ENCODE data around the gene RPS6KA5.

RPS6KA5 gene

DNA sequence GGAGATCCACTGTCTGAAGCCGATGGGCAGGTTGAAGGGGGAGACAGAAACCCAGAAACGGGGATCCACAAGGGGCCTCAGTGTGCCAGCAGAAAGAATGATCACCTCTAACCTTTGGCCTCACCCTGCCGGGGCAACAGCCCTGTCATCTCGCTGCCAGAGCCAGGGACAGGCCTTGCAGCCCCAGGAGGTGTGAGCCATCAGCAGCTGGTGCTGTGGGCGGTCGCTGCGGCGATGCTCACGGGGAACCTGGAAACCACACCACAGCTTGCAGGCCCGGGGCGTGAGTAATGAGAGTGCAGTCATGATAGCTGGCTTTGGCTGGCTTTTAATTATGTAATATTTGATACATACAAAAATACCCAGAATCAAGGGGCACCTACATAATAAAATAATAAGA lies 239.5 kb downstream of the RPS6KA5 start:
- DNase-seq, result peak; percentile 19

DNA sequence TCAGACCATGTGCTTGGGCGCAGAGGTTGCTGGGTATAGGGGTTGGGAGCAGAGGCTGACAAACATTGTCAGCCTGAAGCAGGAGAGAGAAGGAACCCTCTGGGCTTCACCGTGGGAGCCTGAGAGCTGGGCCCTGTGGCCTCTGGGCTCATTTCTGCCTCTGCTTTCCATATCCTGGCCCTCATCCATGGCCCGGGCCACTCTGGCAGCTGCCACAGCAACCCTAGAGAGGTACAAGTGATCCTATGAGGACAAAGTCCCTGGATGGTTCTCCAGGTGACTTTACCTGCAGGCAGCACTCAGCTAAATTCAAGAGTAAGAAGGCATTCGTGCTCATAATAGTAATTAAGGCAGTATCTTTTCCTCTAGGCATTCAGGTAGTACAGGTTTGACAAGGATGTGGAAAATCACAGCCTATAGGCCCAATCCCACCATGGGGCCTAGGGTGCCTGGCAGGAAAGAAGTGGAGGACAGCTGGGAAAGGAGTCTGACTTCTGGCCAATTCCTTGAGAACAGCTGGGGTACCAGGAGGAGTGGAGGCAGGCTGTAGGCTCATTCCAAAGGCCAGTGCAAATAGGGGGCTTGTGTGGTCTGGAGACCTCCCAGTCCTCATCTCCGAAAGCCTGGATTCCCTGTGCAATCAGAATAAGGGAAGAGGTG lies 240.6 kb downstream of the RPS6KA5 start:
- no peak for DNase-seq

DNA sequence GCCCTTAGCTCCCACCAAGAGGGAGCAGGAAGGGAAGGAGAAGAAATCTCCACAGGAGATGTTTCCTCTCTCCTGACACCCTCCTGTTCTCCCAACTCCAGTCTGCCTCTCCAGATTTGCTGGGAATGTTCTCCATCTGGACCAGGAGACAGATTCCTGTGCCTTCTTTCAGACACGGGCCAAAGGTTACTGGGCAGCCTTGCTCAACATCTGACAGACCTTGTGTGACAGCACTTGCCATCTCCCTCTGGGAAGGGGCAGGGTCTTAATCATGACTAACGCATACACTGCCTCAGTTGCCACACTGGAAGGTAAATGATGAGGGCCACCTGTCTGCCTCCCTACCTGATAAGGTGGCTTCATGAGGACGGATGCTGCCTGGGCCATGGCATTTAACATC lies 241.7 kb downstream of the RPS6KA5 start:
- DNase-seq, result no peak

DNA sequence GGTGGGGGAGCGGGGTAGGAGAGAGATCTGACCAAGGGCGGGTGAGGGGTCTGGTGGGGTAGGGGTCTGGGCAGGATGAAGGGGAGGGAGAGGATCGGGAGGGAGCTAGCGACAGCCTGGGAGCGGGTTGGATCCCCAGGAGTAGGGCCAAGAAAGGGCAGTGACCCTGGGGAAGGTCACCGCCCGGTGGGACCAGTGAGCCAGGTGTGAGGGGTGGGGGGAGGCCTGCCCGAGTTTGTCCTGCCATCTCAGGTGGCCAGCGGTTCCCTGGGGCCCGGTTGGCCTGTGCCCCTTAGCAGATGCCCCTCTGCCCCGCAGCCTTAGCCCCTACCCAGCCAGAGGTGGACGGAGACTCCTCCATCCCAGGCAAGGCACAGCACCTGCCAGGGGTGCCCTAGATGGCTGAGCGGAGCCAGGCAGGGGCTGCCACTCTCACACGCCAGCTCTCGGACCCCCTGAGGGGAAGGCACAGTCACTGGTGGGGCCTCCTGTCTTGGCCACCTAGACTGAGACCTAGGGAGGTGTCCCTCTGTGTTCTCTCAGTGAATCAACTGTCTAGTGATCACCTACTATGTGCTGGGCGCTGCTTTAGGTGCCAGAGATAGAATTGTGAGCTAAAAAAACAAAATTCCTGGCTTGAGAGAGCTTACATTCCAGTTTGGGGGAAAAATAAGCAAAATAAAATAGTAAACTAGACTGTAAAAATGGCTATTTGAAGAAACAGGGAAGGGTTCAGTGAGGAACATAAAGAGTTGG lies 243.6 kb downstream of the RPS6KA5 start:
- no peak for DNase-seq

DNA sequence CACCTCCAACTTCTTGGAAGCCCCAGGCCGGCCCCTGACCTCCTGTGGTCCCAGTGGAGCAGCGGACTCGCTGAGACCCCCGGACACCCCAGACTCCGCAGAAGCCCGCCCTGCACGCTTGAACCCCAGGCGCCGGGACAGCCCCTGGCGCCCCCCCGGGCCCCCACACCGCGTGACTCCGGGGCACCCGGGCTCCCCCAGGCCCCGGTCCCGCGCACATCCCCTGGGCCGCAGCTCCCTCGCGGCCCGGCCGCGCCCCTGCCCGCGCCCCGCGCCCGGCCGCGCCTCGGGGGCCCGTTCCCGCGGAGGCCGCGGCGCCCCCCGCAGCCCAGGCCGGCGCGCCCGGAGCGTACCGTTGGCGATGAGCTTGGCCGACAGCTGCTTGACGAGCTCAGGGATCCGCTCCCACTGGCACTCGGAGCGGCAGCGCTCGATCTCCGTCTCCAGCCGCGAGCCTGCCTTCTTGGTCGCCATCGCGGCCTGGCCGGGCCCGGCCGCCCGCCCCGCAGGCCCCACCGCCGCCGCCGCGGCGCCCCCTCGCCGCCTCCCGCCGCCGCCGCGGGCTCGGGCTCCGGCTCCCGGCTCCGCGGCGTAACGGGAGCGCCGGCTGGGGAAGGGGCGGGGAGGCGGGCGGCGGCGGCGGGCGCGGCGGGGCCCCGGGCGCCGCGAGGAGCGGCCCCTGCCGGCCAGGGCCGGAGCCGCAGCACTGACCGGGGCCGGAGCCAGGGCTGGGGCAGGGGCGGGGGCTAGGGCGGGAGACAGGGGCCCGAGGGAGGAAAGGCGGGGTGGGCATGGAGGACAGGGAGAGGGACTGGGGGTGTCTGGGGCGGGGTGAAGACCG lies 244.4 kb downstream of the RPS6KA5 start, which contains the start of gene TTC7B:
TTC7B (minus strand) TSS at position 609 of the 841 bp plus-strand sequence; CDS start at position 474, 135 bp downstream.
- DNase-seq, result no peak

DNA sequence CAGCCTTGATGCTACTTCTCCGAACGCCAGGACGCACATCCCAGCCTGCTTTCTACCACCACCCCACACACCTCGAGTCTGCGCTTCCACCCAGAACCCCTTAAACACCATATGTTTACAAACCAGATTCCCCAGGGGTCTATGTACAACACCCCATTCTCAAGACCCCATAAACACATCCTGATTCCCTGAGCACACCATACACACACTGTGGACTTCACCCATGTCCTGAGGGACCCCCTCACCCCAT lies 244.9 kb downstream of the RPS6KA5 start:
- DNase-seq, result no peak

DNA sequence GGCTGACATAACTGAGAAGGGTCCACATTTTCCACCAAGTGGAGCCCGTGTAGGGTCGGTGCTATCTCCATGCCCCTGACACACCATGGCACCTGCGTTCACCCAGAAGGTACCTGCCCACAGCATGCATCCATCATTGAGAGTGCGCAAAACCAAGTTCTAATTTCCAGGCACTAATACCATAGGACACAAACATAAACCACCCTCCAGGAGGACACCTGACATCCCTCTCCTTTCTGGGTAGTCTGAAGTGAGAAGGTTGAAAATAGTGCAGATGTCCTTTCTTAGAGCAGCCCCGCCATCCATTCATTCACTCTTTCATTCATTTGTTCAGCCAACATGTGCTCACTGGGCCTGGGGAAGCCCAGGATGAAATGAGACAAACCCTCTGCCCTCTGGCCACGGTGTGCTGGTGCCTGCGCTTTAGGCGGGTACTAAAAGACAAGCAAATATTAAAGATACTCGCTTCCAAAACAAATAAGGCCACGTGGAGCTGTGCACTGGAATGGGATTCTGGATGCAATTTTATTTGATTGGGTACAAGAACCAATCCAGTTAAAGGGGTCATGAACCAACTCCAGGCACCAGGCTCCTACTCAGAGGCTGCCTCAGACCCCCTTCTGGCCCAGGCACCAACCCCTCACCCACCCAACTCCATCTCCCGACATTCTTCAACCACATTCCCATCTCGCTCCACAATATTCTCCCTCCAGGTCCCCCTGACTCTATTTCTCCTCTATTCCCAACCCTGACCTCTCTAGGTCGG lies 245.5 kb downstream of the RPS6KA5 start:
- no peak for DNase-seq

DNA sequence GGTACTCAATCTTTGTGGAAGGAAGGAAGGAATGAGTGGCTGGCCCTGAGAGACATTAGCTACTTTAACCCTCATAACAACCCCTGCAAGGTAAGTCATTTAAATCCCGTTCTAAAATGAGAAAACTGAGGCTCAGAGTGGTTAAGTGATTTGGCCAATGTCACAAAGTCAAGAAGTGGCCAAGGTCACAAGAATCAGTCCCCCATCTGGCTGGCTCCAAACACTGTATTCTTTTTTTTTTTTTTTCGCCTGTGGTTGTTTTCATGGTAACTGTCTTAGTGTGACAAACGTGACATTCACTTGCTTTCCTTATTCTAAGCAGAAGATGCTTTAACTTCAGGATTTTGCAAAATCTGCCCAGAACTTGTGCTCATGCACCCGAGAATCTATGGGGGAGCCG lies 247.0 kb downstream of the RPS6KA5 start:
- DNase-seq, result no peak

DNA sequence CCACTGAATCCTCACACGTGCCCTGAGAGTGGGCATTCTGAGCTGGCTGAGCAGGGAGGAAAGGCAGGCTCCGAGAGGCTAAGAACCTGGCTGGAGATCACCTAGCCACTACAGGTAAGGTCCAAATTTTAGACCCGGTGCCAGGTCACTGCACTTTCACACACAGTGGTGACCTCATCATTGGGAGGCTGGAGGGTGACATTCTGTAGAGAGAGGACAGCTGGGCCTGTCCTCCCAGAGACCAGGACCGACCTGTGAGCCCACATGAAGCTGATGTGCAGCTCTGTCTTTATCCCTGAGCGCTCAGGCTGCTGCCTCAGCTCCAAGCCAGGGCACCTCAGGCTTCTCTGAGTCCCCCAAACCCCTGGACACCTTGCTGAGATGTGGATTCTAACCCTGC lies 248.3 kb downstream of the RPS6KA5 start:
- no peak for DNase-seq

DNA sequence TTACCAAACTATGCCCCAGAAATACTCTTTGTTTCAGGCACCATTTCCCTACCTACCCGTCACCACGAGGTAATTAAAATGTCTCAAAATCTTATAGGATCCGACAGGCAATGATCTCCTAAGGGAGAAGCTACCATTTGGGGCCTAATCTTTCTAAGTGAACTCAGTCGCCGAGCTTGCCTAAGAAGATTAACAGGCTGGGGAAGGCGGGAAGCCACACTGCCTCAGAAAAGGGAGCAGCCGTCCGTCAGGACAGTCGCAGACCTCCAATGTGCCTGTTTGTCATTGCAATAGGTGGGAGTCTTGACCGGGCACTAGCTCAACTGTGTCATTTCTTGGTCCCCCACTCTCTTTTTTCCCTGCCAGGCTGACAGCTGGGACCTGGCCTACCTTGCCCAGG lies 248.8 kb downstream of the RPS6KA5 start:
- DNase-seq, result no peak

DNA sequence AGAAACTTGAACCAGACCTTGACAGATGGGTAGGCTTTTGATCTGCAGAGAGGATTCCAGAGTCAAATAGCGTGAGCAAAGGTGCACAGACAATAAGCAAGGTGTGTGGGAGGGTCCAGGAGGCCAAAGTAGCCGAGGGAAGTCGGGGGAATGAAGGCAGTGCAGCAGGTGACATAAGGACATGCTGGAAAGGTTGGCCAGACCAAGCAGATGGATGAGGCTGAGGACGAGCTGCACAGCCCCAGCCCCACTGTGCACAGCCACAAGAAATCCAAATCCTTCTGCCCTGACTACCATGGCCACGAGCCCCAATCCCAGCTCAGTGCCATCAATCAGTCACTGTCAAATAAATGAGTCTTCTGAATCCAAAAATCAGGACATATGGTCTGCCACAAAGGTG lies 249.6 kb downstream of the RPS6KA5 start:
- DNase-seq, result no peak

DNA sequence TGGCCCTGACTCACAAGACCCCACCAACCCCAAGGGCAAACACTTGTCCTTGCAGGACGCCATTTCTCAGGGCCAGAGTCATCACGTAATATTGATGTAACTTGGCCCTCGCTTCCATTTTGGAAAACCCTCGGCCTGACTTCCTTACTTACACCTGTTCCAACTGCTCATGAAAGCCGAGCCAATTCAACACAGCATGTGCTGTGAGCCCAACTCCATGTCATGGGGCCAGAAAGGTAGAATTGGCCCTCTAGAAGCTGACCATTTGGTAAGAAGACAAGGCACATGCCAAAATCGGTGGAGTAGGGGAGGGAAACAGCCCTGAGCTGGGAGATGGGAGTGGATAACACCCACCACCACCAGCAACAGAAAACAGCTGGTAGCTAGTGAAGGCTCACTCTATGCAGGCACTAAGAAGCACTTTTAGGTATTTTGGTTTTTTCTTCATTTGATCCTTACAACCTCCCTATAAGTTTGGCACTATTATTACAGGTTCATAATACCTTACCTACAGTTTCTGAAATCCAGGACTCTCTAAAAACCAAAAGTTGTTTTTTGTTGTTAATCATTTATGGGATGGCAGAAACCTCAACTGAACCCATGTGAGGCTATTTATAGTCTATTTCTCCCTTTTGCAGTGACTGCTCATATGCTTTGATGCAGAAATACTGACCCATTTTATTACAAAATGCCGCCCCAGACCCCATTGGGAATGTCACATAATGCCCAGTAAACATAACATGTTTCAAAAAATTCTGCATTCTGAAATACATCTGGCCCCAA lies 250.7 kb downstream of the RPS6KA5 start:
- DNase-seq, result no peak

DNA sequence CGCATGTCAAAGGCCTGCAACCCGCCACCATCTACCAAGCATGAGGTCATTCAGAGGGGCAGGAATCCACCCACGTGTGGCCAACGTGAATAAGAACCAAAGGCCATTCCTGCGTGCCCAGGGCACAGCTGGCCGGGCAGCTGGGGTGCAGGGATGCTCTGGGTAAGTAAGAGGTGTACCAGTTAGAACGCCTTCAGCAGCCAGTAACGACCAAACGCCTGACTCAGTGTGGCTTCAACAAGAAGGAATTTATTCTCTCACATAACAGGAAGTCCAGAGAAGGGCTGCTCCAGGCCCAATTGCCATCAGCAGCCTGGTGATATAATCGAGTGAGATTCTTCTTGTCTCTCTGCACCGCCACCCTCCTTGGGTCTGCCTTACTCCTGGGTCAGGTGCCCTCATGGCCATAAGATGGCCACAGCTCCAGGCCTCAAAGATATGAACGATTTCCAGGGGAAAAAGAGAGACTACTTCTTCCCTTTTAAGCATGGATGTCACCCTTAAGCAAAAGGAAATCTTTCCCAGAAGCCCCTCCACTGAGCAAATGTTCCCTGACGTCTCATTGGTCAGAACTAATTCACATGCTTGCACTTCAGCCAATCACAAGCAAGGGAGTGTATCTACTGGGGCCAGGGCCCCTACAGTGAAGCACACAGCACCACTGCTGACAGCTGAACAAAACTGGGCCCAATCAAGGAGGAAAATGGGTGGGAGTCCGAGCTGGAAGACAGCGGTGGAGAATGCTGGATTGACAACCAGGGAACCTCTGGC lies 251.5 kb downstream of the RPS6KA5 start:
- DNase-seq, result no peak

DNA sequence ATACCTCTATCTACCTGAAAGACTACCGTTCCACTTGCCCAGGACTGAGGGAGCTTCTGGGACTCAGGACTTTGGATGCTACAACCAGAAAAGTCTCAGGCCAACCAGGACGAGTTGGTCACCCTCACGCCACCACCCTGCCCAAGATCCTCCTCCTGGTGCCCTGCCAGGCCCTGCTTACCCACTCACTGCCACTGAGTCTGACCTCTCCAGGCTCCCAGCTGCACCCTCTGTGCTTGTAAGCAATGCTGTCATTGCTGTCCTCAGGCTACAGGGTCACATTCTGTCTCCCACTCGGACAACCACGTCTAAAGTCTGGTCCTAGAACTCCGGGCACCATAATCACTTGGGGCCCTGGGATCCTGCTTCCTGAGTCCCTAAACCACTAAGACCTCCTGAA lies 253.4 kb downstream of the RPS6KA5 start:
- no peak for DNase-seq

DNA sequence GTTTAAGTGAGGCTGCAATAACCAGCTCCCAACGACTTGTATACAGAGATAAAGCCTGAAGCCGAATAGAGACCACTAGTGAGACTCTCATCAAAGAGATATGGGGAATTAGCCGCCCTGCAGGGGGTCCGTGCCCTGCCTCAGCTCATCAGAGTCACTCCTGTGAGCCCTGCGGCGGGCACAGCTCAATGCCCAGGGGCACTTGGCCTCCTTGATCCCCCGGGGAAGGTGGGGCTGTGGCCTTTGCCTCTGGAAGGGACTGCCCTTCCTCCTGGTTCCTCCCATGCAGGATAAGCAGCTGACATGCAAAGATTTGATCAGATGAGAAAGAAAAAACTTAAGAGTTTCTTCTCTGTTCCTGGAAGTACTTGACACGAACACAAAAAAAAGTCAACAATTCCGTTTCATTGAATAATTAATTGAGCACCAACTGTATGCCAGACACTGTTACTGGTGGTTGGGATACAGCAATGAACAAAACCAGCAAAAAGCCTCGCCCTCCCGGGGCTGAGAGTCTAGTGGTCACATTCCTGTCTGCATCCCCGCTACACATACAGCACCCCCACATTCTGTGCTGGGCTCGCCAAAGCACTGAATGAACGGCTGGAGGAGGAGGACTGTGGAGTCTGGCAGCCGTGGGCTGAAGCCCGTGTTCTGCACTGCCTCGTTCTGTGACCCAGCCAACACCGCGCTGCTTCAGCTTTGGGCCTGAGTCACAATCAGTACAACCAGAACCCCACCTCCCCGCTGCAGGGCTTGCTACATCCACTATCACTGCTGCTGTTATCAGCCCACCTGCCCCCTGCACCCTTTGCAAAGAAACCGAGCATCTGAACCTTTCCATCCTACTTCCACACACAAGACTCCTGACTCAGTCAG lies 254.5 kb downstream of the RPS6KA5 start:
- no peak for DNase-seq

DNA sequence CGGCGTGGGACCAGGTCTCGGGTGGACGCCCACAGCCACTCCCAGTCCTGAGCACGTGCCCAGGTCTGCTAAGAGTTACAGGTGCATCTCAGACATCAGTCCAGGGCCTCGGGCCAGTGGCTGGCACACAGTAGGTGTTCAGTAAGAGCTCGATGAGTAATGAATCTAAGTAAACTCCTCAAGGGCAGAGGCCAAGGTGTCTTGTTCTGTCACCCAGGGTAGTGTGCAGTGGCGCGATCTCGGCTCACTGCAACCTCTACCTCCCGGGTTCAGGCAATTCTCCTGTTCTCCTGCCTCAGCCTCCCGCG lies 255.4 kb downstream of the RPS6KA5 start:
- DNase-seq, result no peak

DNA sequence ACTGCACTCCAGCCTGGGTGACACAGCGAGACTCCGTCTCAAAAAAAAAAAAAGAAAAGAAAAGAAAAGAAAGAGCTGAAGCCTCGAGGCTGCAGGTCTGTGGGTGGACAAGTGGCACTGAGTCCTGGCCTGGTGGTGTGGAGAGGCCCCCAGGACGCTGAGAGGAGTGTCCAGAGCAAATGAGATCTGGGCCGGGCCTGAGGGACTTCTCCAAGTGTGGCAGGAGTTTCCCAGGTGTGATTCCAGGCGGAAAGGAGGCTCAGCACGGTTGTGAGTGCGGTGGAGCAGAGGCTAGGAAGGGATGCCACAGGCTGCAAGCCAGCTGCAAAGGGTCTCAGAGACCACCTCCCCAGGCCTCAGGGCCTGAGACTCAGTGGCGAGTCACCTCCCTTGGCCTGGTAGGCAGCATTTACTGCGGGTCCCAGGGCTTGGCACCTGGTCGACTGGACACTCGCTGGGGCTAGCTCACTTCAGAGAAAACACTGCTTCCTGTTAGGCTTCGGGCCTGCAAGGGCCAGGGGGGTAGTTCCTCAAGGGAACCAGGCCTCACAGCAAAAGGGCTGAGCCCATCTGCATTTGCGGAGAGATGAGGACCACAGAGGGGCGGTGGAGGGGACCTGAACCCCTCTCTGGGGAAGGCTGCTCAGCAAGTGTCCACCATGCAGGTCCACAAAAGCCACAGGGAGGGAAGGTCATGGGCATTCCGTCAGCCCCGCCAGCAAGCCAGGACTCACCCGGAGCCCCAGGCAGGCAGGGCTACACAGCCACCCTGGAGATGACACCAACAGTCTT lies 256.0 kb downstream of the RPS6KA5 start:
- DNase-seq, result no peak

DNA sequence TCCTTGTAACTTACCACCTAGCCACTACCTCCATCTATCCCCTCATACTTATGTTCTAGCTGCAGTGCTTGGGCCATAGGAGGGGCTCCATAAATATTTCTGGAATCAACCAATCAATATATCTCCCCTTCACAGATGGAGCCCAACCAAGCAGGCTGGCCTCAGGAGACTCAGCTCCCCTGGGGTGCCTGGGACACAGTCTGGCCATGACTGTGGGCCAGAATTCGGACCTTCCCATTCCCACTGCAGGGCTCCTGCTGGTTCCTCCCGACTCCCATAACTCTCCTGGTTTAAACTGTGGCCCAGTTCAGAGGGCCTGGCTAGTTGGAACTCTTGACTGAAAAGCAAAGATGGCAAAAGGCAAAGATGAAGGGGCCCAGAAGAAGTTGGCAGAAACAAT lies 257.2 kb downstream of the RPS6KA5 start:
- no peak for DNase-seq

DNA sequence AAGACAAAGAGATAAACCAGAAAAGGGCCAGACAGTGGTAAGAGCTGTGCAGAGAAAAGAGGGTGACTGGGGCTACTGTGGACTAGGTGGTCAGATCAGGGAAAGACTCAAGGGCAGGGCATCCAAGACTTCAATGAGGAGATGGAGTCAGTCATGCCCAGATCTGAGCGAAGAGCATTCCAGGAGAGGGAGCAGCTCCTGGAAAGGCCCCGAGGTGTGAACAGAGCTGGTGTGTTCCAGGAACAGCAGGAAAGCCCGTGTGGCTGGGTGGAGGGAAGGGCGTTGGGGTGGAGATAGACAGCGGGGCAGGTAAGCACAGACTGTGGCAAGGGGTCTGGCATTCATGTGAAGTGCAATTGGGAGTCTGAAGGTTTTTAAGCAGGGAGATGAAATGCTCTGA lies 261.0 kb downstream of the RPS6KA5 start:
- DNase-seq, result no peak

DNA sequence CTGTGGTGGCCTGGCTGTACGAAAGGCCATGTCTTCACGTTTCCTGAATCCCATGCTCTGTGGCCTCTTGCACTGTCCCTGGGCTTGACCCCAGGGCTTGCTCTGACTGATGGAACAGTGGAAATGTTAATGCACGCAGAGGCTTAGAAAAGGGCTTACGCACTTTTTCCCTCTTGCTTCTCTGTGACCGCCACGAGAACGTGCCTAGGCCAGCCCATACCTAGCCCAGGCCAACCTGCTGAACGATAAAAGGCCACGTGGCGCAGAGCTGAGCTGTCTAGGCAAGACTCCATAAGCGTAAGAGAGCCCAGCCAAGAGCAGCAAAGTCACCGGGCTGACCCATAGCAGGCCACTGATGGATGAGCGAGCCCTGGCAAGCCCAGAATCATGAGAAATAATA lies 262.5 kb downstream of the RPS6KA5 start:
- no peak for DNase-seq

Data from NCI-H446 treated with DMSO at 0.1 percent for 48 hours (cell line).